ENCODE results near the gene IL11. TPM values are rescaled to one million over a fixed set of nuclear protein-coding genes. Genes with fewer than 3 reads are reported as not detected.
"Not testable (repeated sequence)": the region's sequence is repeated elsewhere in the genome, so short reads cannot be mapped to it uniquely, and the experiment has no call there.

IL11 gene
- total RNA-seq, 1 experiment from 2014 or later: 1.4 TPM

DNA sequence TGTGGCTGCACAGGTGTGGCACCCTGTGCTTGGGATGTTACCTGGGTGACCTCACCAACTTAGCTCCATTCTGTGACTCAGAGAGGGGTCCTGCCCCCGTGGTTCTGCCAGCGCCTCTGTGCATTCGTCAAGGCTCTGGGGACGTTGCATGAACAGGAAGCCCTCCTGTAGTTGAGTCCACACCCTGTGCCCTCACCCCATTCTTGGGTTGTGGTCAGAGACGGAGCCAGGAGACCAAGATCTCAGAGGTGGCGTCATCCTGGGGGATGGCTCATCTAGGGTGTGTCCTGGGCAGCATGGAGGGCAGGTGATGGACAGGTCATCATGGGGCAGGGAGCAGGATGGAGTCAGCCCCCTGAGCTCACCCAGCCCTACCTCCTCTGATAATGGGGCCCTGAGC, 18.2 kb downstream of the IL11 start:
- DNase-seq (ENCODE audit: low spot score): no peak

DNA sequence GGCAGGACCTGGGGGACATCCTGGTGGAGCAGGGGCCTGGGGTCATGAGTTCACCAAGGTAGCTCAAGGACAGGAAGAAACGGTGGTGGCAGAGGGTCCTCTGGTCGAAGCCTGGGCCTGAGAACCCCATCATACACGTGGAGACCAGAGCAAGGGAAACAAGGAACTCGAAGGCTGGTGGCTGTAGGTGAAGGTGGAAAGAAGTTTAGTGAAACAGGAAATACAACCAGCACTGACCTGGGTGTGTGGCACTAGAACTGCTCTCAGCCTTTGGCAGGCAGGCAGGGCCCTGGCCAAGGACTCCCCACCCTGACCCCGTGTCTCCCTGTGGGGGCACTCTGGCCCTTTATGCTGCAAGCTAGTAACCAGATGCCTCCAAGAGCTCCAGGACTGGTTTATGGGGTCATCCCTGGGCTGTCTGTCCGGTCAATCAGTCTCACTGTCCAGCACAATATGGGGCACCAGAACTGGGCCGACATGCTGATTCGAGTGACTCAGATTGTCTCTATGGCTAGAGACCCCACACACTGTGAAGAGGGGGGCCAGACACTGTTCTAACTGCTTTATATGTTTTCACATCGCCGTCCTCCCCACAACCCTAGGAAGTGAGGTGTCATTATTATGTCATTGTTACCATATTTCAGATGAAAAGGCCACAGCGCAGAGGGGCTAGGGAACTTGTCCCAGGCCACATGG, 19.5 kb downstream of the IL11 start:
- no peak for DNase-seq (ENCODE audit: low spot score)

DNA sequence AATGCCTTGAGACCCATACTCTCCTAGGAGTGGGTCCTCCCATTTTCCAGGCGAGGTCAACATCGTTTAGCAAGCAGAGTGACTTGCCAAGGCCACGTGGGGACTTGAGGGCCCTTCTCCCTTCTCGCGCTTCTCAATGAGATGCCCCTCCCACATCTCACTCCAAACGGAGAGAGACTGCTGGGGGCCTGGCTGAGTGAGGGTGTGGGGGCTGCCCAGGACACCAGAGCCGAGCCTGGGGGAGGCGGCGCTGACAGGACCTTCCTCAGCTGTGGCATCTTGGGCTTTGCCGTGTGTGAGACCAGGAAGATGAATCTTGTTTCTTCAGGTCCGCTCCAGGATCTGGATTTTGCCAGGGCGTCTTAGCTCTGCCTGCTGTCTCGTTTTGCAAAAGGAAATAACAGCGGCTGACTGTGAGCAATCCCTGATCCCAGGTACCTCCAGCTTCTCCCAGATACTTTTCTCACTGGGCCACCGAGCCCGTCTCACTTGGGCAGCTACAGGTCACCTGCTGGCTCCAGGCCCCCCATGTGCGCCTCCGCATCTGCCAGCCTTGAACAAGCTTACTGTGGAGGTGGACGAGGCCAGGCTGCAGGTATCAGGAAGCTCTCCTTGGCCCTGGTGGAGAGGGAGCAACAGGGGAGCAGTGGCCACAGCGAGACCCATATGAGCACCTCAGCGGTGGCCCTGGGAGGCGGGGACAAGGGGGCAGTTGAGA, 21.8 kb downstream of the IL11 start:
- no peak for DNase-seq (ENCODE audit: low spot score)

DNA sequence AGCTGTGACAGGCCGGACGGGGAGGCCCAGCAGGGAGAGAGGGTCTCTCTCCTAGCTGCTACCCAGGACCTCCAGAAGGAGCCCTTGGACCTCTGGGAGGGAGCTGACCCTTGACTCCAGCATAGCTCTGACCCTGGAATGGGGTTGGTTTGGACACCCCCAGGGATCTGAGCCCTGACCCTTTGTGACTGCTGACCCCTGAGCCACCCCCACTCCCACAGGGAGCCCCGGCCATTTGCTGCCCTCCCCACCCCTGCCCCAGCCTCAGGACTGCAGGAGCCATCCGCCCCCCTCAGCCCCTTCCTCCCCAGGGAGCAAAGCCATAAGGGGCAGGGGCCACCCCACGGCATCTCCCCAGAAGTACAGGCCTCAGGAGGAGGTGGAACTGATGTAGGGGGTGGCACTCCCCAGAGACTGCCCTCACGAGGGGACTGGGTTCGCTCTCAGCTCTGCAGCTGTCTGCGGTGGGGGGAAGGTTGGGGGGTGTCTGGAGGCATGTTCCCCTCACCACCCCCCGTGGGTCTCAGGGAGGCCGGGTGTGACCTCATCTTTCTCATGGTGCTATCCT, 22.7 kb downstream of the IL11 start:
- DNase-seq (ENCODE audit: low spot score): no peak

DNA sequence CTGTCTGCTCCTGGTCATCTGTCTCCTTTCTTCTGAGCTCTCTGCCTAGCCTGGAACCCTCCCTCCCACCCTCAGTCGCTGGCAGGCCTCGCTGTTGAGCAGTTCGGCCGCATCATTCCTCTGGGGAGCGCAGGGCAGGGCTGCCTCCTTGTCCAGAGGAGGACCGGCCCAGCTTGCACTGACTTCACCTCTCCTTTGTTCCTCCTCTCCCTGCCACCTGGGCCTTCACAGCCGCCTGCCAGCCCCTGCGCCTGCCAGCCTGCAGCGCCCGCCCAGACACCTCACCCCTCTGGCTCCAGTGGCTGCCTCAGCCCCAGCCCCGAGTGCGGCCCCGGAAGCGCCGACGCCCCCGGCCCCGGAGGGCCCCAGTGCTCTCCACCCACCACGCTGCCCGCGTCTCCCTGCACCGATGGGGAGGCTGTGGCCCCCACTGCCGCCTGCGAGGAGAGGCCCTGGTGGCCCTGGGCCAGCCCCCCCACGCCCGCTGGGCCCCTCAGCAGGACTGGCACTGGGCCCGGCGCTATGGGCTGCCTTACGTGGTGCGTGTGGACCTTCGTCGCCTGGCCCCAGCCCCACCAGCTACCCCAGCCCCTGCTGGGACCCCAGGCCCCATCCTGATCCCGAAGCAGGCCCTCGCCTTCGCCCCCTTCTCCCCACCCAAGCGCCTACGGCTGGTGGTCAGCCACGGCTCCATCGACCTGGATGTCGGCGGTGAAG, 23.4 kb downstream of the IL11 start:
- DNase-seq (ENCODE audit: low spot score): no peak

DNA sequence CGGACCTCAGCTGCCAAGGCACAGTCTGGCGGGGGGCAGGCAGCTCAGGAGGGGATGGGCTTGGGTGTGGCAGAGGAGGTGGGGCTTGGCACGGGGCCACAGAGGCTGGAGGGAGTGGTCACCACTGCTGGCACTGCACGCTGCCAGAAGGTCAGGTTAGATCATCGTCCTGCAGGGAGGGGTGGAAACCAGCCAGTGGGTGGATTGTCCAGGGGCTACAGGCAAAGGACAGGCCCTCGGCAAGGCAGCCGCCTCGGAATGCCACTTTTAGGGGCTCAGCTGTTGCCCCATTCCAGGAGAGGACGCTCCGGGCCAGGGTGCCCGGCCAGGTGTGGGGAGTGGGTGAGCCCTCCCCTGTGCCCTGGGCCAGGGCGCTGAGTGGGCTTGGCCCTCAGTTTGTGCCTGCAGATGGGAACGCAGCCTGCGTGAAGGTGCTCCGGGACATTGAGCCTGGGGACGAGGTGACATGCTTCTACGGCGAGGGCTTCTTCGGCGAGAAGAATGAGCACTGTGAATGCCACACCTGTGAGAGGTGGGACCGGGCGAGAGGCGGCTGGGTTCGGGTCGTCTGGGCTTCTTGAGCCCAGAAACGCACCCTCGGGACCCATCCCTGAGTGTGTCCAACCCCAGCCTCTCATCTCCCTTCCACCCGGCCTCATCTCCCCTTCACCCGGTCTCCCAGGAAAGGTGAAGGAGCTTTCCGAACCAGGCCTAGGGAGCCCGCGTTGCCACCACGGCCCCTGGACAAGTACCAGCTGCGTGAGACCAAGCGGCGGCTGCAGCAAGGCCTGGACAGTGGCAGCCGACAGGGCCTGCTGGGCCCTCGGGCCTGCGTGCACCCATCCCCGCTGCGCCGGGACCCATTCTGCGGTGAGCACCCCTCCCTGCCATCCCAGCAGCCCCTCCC, 24.2 kb downstream of the IL11 start:
- DNase-seq (ENCODE audit: low spot score): no peak

DNA sequence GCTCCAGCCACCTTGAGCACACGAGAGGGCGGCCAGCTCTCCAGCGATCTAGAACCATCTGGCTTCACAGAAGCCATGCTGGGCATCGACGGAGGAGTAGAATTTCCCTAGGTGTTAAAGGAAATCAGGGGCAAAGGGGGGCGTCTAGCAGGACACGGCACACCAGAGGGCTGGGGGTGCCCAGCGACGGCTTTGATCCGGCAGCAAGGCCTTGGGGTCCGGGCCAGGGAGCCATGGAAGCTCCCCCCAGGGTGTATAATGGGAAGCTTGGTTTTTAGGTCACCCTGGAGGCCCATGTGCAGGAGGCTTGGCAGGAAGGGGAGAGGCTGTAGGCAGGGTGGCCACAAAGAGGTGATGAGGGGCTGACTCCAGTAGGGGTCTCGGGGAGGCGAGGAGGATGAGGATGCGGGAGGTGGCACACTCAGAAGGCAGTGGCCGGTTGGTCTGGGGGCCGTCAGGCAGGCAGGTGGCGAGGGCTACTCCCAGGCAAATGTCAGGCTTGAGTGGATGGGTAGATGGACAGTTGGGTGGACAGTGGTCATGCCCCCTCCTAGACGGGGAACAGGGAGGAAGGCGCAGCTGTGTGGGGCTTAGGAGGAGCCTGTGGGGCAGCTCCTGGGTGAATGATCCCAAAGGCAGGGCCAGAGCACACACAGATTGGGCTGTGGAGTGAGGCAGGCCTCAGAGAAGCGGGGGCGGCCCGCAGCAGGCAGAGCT, 25.0 kb downstream of the IL11 start:
- no peak for DNase-seq (ENCODE audit: low spot score)

DNA sequence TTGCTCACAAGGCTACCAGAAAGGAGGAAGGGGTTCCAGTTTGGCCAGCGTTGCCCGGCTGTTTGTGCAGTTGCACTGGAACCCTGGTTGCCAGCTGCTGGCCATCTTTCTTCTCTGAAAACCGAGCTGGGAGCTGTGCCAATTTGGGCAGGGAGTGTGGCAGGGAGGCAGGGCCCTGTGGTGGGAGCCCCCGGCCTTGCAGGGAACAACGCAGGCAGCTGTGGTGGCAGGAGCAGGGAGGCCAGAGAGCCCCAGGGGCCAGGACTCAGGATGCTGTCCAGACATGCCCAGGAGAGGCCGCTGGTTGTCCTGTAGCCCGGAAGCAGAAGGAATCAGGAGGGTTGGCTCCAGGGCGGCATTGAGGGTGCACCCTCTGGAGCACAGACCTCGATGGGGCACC, 25.8 kb downstream of the IL11 start:
- DNase-seq (ENCODE audit: low spot score): peak; percentile 96

DNA sequence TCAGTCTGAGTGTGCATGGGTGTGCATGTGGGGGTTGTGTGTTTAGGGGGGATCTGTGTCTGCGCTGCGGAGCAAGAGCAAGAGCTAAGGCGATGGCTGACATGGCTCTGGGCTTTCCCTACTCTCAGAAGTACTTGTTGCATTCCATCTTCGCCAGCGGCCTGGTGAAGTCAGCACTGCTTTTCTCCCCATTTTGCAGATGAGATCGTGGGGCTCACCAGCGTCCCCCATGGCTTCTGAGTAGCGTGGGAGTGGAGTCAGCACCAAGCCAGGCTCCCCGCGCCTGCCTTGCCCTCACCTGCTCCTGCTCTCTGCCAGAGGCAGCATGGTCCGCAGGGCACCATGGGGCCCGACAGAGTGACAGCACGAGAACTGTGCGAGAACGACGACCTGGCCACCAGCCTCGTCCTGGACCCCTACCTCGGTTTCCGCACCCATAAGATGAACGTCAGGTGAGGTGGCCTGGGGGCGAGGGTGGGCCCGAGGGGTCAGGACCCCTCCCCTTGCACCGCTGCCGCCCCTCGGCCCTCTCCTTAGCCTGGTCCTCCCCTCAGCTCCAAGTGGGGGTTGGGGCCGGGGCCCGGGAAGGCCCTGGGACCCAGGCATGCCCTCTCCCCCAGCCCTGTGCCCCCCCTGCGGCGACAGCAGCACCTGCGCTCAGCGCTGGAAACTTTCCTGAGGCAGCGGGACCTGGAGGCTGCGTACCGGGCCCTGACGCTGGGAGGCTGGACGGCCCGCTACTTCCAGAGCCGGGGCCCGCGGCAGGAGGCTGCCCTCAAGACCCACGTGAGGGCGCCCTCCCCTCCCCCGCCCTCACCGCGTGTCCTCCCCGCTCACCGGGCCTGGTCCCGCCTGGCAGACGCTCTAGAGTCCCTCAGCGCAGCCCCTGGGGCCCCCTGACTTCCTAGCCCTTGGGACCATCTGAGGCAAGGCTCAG, 28.4 kb downstream of the IL11 start:
- DNase-seq (ENCODE audit: low spot score): no peak

DNA sequence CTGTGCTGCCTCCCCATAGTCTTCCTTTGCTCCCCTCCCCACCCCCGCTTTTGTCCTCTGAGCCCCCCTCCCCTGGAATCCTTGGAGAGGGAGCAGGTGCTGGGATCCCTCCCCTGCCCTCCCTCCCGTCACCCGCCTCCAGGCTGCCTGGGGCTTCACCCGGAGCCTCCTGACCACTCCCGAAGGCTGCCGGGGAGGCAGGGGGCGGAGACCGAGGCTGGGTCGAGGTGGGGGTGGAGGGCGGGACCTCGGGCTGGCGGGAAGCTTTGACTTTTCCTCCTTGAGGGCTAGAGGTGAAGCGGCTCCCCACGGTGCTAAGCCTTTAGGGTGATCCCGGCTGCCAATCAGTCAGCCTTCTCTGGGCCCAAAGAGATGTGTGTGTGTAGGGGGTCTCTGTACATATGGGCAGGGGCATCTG, 29.1 kb downstream of the IL11 start:
- DNase-seq (ENCODE audit: low spot score): no peak

DNA sequence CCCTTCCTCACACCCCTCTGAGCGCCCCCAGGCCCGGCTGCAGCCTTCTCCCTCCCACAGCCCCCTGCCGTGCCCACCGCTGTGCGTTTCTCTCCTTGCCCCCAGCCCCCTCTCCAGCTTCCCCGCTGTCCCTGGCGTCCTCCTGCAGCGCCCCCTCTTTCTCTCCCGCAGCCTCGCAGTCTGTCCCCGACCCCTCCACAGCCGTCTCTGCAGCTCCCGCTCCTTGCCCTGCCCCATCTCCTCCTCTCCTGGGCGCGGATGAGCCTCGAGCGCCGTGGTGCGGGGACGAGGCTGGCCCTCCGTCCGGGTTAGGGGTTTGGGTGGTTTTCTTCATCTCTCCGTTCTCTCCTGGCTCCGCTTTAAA, 29.5 kb downstream of the IL11 start:
- no peak for DNase-seq (ENCODE audit: low spot score)

DNA sequence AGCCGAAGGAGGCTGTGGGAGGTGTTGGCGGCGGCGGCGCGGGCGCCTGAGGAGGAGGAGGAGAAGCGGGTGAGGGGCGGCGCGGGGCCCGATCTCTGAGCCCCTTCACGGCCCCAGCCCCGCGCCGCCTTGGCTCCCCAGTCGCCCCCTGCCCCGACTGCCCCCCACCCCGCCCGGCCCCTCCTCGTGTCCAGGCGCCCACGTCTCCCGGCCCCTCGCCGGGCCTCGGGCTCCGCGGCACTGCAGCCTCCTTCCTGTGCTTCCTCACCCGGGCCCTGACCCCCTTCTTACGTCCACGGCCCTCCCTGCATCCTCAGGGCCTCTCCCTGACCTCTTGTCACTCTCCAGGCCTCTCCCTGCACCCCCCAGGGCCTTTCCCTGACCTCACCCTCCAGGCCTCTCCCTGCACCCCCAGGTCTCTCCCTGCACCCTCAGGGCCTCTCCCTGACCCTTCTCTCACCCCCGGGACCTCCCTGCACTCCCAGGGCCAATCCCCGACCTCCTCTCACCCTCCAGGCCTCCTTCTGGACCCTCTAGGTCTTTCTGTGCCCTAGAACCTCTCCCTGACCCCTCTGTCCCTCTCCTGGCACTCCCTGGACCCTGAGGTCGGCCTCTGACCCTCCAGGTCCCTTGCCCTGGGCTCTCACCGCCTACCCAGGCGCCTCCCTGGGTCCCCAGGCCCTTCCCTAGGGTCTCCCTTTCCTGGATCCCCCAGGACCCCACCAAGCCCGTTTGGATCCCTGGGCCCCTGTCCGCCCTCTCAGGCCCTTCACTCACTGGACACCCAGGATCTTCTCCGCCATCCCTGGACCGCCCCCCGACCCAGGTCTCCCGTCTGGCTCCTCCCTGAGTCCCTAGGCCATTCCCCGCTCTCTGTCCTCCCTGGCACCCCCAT, 30.1 kb downstream of the IL11 start:
- no peak for DNase-seq (ENCODE audit: low spot score)

DNA sequence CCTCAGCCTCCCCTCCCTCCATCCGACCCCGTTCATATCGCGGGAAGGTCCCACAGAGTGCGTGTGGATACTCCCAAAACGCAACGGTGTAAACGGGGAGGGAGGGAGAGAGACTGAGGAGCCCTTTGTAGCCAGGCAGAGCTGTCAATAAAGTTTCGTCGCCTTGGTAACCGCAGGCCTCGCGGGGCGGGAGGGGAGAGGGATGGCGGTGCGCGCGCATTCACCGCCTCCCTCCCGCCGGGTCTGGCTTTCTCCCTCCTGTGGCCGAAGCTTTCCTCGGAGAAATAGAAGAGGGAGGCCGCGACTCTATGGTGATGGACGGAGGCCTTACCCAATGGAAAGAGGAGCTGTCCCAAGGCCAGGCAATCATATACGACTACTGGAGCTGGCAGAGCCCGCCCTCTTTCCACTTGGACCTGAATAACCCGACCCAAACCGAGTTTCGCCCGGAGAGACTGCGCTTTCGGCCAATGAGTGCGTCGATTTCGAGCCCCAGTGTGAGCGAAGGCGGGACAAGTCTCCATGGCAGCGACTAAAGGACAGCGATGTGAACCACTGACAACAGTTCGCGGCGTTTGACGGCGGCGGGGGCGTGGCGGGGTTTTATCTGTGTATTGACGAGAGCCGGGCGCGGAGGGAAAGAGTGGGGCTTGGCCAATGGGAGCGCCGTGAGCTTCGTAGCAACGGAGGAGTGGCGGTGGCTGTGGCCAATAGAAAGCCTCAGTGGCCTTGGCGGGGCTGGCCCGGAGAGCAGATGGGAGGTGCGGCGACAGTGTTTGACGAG, 31.0 kb downstream of the IL11 start, which contains the start of gene KMT5C:
Gene KMT5C (plus strand): TSS at position 772 of the 784 bp plus-strand sequence. CDS start 2,061 bp downstream, outside the sequence.
- DNase-seq (ENCODE audit: low spot score): peak; percentile 100

DNA sequence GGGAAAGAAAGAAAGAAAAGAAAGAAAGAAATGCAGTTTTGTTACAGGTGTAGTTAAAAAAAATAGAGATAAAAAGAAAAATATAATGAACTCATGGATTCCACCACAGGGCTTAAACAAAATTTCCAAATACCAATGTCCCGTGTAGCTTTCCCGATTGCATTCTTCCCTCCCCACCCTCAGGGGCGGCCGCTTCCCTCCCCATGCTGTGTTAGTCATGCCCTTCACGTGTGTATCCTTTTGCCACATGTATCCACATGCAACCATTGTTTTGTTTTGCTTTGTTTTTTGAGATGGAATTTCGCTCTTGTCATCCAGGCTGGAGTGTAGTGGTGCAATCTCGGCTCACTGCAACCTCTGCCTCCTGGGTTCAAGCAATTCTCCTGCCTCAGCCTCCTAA, 34.2 kb downstream of the IL11 start:
- DNase-seq (ENCODE audit: low spot score): no peak

DNA sequence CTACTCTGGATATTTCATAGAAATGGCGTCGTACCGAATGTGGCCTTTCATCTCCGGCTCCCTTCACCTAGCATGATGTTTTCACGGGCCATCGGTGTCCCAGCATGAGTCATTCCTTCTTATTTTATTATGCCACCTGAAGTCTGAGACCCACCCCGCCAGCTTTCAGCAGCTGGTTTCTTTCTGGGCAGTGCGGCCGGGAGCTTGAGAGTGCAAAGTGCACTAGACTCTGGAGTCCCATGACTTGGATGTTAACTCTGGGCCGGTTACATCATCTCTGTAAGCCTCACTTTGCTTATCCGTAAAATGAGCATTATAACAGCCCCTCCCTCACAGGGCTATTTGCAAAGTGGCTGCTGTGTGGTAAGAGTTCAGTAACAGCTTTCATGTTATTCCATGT, 36.4 kb downstream of the IL11 start:
- no peak for DNase-seq (ENCODE audit: low spot score)

DNA sequence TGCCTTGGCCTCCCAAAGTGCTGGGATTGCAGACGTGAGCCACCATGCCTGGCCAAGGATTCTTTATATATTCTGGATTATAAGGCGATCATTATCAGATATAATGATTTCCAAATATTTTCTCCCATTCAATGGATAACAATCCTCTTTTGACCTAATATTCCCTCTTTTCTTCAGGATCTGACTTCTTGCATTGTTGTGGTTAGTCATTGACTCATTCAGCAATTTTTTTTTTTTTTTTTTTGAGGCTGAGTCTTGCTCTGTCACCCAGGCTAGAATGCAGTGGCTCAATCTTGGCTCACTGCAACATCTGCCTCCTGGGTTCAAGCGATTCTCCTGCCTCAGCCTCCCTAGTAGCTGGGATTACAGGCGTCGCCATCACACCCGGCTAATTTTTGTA, 40.5 kb downstream of the IL11 start:
- not testable (repeated sequence) for DNase-seq (ENCODE audit: low spot score)

DNA sequence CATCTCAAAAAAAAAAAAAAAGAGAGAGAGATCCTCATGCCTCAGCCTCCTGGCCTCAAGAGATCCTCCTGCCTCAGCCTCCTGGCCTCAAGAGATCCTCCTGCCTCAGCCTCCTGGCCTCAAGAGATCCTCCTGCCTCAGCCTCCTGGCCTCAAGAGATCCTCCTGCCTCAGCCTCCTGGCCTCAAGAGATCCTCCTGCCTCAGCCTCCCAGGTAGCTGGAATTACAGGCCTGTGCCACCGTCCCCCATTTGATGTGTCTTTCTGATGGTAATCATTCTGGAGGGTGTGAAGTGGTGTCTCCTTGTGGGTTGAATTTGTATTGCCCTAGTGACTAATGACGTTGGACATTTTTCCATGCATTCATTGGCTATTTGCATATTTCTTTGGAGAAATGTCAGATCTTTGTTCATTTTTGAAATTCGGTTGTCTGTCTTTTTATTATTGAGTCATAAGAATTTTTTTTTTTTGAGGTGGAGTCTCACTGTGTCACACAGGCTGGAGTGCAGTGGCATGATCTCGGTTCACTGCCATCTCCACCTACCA, 41.4 kb downstream of the IL11 start:
- DNase-seq (ENCODE audit: low spot score): not testable (repeated sequence)

Data from H4 (cell line).